ENCODE measurements around the gene CRYGC. TPM values are rescaled to one million over a fixed set of nuclear protein-coding genes. Genes with fewer than 3 reads are reported as not detected.

Gene CRYGC
- total and polyA plus RNA-seq, 2 experiments from 2014 or later = not detected

DNA sequence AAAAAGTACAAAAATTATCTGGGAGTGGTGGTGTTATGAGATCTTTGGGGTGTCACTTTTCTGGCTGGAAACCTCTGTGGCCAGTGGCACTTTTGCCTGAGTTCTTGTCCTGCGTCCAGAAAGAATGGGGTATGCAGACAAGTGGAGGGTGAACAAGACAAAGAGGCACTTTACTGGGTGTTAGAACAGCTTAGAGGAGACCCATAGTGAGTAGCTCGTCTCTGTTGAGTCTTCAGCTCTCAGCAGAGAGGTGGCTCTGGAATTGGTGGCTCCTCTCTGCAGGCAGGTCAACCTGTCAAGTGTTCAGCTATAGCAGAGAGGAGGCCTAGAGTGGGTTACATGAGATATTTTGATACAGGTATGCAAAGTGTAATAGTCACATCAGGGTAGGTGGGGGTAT lies 31.4 kb downstream of the CRYGC start:
- no peak for DNase-seq (ENCODE audit: low spot score)

More for the DNA sequence above, 31.4 kb downstream of the CRYGC start:
- Histone ChIP-seq H3K27me3 (ENCODE audit: insufficient read depth) (no peaks in the 10 kb centered on the region), H4K20me1 (replicated peaks; ENCODE audit: insufficient read depth) (no peaks in the 10 kb centered on the region), H3K27ac (ENCODE audit: low read depth) (no peak overlapping the region), H3K4me3 (no peak overlapping the region), H2AFZ (no peak overlapping the region), H3K79me2 (replicated peaks; ENCODE audit: insufficient read depth) (no peaks in the 10 kb centered on the region), H3K36me3 (ENCODE audit: insufficient read depth) (no peaks in the 10 kb centered on the region), H3K4me1 (ENCODE audit: insufficient read depth) (peaks cover 10% of the 10 kb centered on the region), H3K9me2 (ENCODE audit: insufficient read depth) (no peaks in the 10 kb centered on the region), H3K4me2 (no peak overlapping the region), H3F3A (replicated peaks; ENCODE audit: low read depth) (no peaks in the 10 kb centered on the region)
- peaks cover 3% of the 10 kb centered on the region for H3K27me3 Mint-ChIP-seq (ENCODE audit: insufficient read depth, low read depth, poor library complexity)
- TF ChIP-seq NANOG (IDR thresholded peaks at IDR 0.05; ENCODE audit: borderline replicate concordance) = no peak
- TF ChIP-seq ZNF114 (CRISPR knock-in tag; IDR thresholded peaks at IDR 0.05) = no peak
- no peak for TF ChIP-seq JUNB (IDR thresholded peaks at IDR 0.05; ENCODE audit: unreplicated experiment)
- TF ChIP-seq CTCF (conservative IDR thresholded peaks at IDR 0.05; ENCODE audit: low read depth in 2 of 2) = no peak
- no peak for TF ChIP-seq POLR2AphosphoS5 (IDR thresholded peaks at IDR 0.05; ENCODE audit: low read depth)
- TF ChIP-seq, protein P1, sequence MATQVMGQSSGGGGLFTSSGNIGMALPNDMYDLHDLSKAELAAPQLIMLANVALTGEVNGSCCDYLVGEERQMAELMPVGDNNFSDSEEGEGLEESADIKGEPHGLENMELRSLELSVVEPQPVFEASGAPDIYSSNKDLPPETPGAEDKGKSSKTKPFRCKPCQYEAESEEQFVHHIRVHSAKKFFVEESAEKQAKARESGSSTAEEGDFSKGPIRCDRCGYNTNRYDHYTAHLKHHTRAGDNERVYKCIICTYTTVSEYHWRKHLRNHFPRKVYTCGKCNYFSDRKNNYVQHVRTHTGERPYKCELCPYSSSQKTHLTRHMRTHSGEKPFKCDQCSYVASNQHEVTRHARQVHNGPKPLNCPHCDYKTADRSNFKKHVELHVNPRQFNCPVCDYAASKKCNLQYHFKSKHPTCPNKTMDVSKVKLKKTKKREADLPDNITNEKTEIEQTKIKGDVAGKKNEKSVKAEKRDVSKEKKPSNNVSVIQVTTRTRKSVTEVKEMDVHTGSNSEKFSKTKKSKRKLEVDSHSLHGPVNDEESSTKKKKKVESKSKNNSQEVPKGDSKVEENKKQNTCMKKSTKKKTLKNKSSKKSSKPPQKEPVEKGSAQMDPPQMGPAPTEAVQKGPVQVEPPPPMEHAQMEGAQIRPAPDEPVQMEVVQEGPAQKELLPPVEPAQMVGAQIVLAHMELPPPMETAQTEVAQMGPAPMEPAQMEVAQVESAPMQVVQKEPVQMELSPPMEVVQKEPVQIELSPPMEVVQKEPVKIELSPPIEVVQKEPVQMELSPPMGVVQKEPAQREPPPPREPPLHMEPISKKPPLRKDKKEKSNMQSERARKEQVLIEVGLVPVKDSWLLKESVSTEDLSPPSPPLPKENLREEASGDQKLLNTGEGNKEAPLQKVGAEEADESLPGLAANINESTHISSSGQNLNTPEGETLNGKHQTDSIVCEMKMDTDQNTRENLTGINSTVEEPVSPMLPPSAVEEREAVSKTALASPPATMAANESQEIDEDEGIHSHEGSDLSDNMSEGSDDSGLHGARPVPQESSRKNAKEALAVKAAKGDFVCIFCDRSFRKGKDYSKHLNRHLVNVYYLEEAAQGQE (IDR thresholded peaks at IDR 0.05; ENCODE audit: unreplicated experiment) = no peak
- no peak for TF ChIP-seq EZH2 (IDR thresholded peaks at IDR 0.05; ENCODE audit: low read depth, unreplicated experiment)
- TF ChIP-seq, protein P2, sequence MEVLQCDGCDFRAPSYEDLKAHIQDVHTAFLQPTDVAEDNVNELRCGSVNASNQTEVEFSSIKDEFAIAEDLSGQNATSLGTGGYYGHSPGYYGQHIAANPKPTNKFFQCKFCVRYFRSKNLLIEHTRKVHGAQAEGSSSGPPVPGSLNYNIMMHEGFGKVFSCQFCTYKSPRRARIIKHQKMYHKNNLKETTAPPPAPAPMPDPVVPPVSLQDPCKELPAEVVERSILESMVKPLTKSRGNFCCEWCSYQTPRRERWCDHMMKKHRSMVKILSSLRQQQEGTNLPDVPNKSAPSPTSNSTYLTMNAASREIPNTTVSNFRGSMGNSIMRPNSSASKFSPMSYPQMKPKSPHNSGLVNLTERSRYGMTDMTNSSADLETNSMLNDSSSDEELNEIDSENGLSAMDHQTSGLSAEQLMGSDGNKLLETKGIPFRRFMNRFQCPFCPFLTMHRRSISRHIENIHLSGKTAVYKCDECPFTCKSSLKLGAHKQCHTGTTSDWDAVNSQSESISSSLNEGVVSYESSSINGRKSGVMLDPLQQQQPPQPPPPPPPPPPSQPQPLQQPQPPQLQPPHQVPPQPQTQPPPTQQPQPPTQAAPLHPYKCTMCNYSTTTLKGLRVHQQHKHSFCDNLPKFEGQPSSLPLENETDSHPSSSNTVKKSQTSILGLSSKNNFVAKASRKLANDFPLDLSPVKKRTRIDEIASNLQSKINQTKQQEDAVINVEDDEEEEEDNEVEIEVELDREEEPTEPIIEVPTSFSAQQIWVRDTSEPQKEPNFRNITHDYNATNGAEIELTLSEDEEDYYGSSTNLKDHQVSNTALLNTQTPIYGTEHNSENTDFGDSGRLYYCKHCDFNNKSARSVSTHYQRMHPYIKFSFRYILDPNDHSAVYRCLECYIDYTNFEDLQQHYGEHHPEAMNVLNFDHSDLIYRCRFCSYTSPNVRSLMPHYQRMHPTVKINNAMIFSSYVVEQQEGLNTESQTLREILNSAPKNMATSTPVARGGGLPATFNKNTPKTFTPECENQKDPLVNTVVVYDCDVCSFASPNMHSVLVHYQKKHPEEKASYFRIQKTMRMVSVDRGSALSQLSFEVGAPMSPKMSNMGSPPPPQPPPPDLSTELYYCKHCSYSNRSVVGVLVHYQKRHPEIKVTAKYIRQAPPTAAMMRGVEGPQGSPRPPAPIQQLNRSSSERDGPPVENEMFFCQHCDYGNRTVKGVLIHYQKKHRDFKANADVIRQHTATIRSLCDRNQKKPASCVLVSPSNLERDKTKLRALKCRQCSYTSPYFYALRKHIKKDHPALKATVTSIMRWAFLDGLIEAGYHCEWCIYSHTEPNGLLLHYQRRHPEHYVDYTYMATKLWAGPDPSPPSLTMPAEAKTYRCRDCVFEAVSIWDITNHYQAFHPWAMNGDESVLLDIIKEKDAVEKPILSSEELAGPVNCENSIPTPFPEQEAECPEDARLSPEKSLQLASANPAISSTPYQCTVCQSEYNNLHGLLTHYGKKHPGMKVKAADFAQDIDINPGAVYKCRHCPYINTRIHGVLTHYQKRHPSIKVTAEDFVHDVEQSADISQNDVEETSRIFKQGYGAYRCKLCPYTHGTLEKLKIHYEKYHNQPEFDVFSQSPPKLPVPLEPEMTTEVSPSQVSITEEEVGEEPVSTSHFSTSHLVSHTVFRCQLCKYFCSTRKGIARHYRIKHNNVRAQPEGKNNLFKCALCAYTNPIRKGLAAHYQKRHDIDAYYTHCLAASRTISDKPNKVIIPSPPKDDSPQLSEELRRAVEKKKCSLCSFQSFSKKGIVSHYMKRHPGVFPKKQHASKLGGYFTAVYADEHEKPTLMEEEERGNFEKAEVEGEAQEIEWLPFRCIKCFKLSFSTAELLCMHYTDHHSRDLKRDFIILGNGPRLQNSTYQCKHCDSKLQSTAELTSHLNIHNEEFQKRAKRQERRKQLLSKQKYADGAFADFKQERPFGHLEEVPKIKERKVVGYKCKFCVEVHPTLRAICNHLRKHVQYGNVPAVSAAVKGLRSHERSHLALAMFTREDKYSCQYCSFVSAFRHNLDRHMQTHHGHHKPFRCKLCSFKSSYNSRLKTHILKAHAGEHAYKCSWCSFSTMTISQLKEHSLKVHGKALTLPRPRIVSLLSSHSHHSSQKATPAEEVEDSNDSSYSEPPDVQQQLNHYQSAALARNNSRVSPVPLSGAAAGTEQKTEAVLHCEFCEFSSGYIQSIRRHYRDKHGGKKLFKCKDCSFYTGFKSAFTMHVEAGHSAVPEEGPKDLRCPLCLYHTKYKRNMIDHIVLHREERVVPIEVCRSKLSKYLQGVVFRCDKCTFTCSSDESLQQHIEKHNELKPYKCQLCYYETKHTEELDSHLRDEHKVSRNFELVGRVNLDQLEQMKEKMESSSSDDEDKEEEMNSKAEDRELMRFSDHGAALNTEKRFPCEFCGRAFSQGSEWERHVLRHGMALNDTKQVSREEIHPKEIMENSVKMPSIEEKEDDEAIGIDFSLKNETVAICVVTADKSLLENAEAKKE (CRISPR knock-in tag; IDR thresholded peaks at IDR 0.05) = no peak
- no peak for TF ChIP-seq ETS1 (IDR thresholded peaks at IDR 0.05)
- no peak for TF ChIP-seq STAT1 (IDR thresholded peaks at IDR 0.05; ENCODE audit: unreplicated experiment)
- TF ChIP-seq CREB1 (CRISPR knock-in tag; IDR thresholded peaks at IDR 0.05; ENCODE audit: low read depth) = no peak
- no peak for TF ChIP-seq ZNF331 (CRISPR knock-in tag; IDR thresholded peaks at IDR 0.05; ENCODE audit: low read depth)
- H3K4me3 Mint-ChIP-seq = no peak overlapping the region
- ATAC-seq = no peak
- H3K27ac Mint-ChIP-seq = no peak overlapping the region
- H3K4me1 Mint-ChIP-seq = peaks cover 8% of the 10 kb centered on the region
- no peaks in the 10 kb centered on the region for H3K36me3 Mint-ChIP-seq (ENCODE audit: low read depth)
- no peaks in the 10 kb centered on the region for H3K9me3 Mint-ChIP-seq
